T47D (cell line): ENCODE measurements around the gene IGFL4.

ENCODE experiments used
- DNase-seq, 2 experiments: peaks; one replicate each; pipeline versions ENCODE4 v3.0.0 to v3.0.0-alpha.2; 2011 to 2012; ENCODE audit warnings: low read depth in 1 of 2, low spot score in 1 of 2
- JUND ChIP-seq: IDR thresholded peaks from 2 replicates; pipeline ENCODE4 v1.6.1; 2012; ENCODE audit warnings: low read depth
- in situ Hi-C: cut with HindIII; loops from 2 replicates; pipeline ENCODE4 v1.10.0; 2016; ENCODE audit warnings: low sequenced_read_pairs, low pct_unique_long_range_greater_than_20kb

The IGFL4 gene

GRCh38 chr19:46014941-46015686 is 25.7 kb downstream of the IGFL4 start:
- TF ChIP-seq JUND: no peak
- DNase-seq: peak; percentile 65 to 90
- in situ Hi-C loops: no loop called here

- TF ChIP-seq JUND: no peak
- peak in 1 of 2 experiments; percentile 52 for DNase-seq
- in situ Hi-C loops: no loop called here
Measured at GRCh38 chr19:46014534-46014933, 26.3 kb downstream of the IGFL4 start.

GRCh38 chr19:46009530-46010510 is 31.0 kb downstream of the IGFL4 start:
- peak in 1 of 2 experiments; percentile 66 for DNase-seq
- in situ Hi-C loops: no loop called here
- TF ChIP-seq JUND: no peak

GRCh38 chr19:46006411-46006810 is 34.4 kb downstream of the IGFL4 start:
- no peak for DNase-seq
- TF ChIP-seq JUND: no peak
- in situ Hi-C loops: no loop called here

GRCh38 chr19:46002678-46003275 is 38.0 kb downstream of the IGFL4 start:
- no peak for TF ChIP-seq JUND
- in situ Hi-C loops: no loop called here
- DNase-seq: no peak

GRCh38 chr19:46000491-46001246 is 40.1 kb downstream of the IGFL4 start:
- no peak for TF ChIP-seq JUND
- in situ Hi-C loops: no loop called here
- DNase-seq: peak; percentile 73 to 75

- in situ Hi-C loops: no loop called here
- no peak for TF ChIP-seq JUND
- DNase-seq: peak in 1 of 2 experiments; percentile 35
Measured at GRCh38 chr19:45999653-46000121, 41.1 kb downstream of the IGFL4 start.

GRCh38 chr19:45998834-45999233 is 42.0 kb downstream of the IGFL4 start:
- no peak for DNase-seq
- TF ChIP-seq JUND: no peak
- in situ Hi-C loops: no loop called here

GRCh38 chr19:45996933-45997332 is 43.9 kb downstream of the IGFL4 start:
- TF ChIP-seq JUND: no peak
- in situ Hi-C loops: no loop called here
- DNase-seq: no peak

GRCh38 chr19:45995715-45996385 is 45.0 kb downstream of the IGFL4 start:
- TF ChIP-seq JUND: no peak
- in situ Hi-C loops: no loop called here
- DNase-seq: no peak

GRCh38 chr19:45994998-45995714 is 45.6 kb downstream of the IGFL4 start, which contains the start of gene CCDC61:
Gene CCDC61, plus strand, starts transcription at chr19:45995467. Its CDS starts 7,552 bp downstream, at chr19:46003019.
- no peak for TF ChIP-seq JUND
- DNase-seq: peak; percentile 88 to 99
- in situ Hi-C loops: no loop called here
